Stimulated activated CD8-positive, alpha-beta memory T cell treated with anti-CD3 and anti-CD28 coated beads, Interleukin-15, amount 100 ng/mL, for 1 hour (primary cell): ENCODE measurements around the gene SNX2.
"Not testable (repeated sequence)": the region's sequence is repeated elsewhere in the genome, so short reads cannot be mapped to it uniquely, and the experiment has no call there.

Experiments
- DNase-seq: peaks from one replicate; pipeline ENCODE4 v3.0.0-alpha.2; 2020; ENCODE audit warnings: low read depth

SNX2 gene

GRCh38 chr5:122844136-122844909, 69.4 kb downstream of the SNX2 start:
- no peak for DNase-seq

DNA sequence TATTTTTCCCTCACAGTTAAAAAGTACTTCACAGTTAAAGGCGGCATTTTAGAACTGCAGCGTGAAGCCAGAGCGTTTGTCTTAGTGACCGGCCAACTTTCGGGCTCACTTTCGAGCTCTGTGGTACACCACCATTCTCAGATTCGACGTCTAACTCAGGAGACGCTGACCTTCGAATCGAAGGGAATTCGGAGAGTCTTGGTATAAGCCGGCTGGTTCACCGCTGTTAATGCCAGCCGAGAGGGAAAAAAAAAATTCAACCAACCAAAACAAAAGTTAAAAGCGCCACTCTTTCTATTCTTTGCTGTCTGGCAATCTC, 70.0 kb downstream of the SNX2 start:
- no peak for DNase-seq

DNA sequence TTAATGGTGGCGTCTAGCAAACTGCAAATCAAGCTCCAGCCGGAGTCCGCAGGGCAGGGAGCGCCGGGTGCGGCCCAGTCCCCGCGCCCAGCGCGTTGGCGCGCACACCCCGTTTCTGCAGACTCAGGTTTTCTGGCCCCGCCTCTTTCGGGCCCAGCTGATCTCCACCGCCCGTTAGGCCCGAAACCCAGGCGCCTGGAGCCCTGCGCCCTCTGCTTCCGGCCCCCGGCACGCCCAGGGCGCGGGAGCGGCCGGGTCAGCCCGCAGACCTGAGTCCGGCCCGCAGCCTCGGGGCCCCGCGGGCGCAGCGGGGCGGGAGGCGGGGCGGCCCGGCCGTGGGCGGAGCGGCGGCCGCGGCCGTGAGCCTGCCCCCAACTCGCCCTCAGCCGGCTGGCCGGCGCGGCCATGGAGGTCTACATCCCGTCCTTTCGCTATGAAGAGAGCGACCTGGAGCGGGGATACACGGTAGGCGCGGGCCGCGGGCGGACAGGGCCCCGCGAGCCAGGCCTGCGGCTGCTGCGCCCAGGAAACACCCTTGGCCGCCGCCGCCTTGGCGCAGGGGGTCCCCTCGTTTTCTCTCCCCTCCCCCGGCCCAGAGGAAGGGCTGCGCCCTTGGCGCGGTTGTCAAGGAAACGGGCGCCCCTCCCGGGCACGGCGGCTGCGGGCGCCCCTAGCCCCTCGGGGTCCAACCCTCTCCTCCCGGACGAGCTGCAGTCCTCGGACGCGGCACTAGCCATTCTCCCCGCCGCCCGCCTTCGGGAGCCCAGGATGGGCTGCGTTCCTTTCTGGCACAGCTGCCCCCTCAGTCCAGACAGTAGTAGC, 70.6 kb downstream of the SNX2 start, which contains the start of gene SNX24:
Gene SNX24, plus strand, starts transcription at position 385 of the 822 bp plus-strand sequence. Its CDS starts 21 bp downstream, at position 406.
- peak; percentile 20 for DNase-seq

DNA sequence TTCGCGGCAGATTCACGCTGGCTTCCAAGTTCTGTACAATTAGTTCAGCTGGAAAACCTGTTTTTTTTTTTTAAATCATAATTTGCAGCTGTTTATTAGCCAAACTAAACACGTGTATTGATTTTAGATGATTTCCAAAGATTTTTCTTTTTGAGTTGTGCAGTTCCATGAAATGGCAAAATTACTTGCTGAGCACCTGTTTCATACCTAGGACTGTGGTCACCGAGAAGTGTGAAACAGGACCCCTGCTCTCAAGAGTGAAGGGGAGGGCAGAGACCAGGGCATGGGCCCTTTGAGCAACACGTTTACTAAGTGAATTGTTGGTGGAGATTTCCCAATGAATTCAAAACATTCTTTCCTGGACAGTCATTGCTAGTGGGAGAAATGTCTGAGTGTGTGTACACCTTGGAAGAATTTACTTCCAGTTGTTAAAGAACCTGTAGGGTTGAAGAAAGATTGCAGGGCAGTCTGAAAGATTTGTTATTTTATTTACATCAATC, 71.2 kb downstream of the SNX2 start:
- no peak for DNase-seq

GRCh38 chr5:122847687-122848081, 72.8 kb downstream of the SNX2 start:
- DNase-seq: no peak

DNA sequence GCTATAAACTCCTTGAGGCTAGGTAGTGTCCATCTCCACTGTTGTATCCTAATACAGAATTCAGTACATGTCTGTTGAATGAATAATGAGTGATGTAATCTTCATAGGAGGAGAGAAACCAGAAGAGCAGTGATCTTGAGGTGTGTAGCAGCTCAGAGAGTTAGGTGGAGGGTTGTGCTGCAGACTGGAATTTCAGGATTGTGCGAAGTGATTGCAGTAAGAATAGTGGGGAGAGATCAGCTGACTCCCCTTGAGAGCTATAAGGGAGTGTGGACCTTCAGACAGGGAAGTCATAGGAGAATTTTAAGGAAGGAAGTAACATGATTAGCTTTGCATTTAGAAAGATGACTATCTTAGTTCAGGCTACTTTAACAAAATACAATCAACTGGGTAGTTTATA, 74.9 kb downstream of the SNX2 start:
- no peak for DNase-seq

- DNase-seq: not testable (repeated sequence)
Measured at GRCh38 chr5:122857538-122857937, 82.7 kb downstream of the SNX2 start.

GRCh38 chr5:122858451-122858850, 83.6 kb downstream of the SNX2 start:
- DNase-seq: no peak

DNA sequence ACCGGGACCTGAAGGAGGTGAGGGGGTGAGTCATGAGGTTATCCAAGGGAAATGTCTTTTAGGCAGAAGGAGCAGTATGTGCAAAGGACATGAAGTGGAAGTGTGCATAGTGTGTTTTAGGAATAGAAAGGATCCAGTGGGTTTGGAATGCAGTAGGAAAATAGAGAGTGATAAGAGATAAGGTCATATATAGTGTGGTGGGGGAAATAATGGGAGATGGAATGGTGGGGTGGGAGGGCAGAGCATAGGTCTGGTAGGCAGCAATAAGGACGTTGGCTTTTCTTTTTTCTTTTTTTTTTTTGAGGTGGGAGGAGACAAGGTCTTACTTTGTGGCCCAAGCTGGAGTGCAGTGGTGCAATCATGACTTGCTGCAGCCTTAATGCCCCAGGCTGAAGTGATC, 88.4 kb downstream of the SNX2 start:
- DNase-seq: no peak

- DNase-seq: no peak
Measured at GRCh38 chr5:122863721-122864120, 88.8 kb downstream of the SNX2 start.

DNA sequence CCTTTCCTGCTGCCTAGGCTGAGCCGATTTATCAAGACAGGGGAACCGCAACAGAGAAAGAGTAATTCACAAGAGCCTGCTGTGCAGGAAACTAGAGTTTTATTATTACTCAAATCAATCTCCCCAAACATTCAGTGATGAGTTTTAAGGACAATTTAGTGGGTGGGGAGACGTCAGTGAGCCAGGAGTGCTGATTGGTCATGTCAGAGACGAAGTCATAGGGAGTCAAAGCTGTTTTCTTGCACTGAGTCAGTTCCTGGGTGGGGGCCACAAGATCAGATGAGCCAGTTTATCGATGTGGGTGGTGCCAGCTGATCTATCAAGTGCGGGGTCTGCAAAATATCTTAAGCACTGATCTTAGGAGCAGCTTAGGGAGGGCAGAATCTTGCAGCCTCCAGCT, 89.5 kb downstream of the SNX2 start:
- no peak for DNase-seq

GRCh38 chr5:122864842-122865241, 90.0 kb downstream of the SNX2 start:
- no peak for DNase-seq

GRCh38 chr5:122870219-122870856, 95.5 kb downstream of the SNX2 start:
- no peak for DNase-seq

- DNase-seq: no peak
Measured at GRCh38 chr5:122871661-122872060, 96.8 kb downstream of the SNX2 start.

DNA sequence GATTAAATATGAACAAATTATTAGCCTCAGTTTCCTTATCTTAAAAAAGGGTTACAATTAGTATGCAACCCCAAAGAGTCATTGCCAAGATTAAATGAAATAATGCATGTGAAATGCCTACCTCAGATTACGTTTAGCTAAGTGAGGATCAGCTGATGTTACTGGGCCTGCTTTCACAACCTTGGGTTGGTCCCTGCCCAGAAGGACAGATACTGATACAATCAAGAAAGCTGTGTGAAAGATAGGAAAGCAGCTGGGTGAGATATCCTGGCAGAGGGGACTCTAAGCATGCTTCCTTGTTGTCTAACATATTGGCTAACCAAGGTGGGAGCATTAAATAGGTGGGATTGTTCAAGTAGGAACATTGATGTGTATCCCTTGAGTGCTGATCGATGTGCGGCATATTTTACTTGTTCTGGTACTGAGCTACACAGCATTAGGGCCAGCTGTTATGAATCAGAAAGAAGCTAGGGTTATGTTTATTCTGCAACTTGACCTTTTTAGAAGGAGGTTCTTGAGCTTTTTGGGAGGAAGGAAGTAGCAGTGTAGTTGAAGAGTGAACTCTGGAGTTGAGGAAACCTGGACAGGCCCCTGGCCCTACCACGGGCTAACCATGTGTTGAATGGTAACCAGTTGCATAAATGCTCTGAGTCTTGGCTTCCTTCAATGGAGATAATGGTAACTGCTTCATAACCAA, 99.4 kb downstream of the SNX2 start:
- no peak for DNase-seq

GRCh38 chr5:122877518-122877917, 102.6 kb downstream of the SNX2 start:
- no peak for DNase-seq

DNA sequence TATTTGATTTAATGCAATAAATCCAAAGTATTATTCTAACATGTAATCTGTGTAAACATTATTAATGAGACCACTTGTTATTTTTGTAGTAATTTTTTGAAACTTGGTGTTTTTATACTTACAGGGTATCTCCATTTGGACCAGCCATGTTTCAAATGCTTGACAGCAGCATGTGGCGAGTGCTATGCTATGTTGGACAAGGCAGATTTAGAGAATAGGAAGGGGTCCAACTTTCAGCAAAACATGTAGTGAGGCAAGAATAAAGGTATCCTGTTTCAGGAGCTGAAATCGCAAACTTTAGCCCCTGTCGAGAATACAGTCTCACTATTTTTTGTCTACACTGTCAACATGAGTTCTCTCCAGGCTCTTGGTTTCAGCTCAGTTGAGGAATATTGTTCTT, 104.2 kb downstream of the SNX2 start:
- DNase-seq: no peak
